AG04450 (cell line): ENCODE data around the gene ZMYND19. TPM values are rescaled to one million over a fixed set of nuclear protein-coding genes. Genes with fewer than 3 reads are reported as not detected.

ENCODE experiments used
- CTCF ChIA-PET: fragments of 300-600, 350-600 bp; formaldehyde crosslinking; extraction: SDS; loops from one replicate; lab custom pipeline; 2022; ENCODE audit warnings: antibody characterized with exemption, inconsistent platforms; lab: Charles Lee
- POLR2A ChIA-PET: fragments of 350-600 bp; formaldehyde crosslinking; extraction: SDS; loops from one replicate; lab custom pipeline; 2021; ENCODE audit warnings: antibody characterized with exemption, inconsistent platforms; lab: Yijun Ruan, JAX
- DNase-seq: peaks from one replicate; pipeline ENCODE4 v3.0.0-alpha.2; 2011; ENCODE audit warnings: low read depth, low spot score
- H3K27ac ChIP-seq: one replicate; pipeline ENCODE4 v1.5.1; 2012; ENCODE audit warnings: low read depth, low read length, control low read depth
- H3K27me3 ChIP-seq: one replicate; pipeline ENCODE4 v1.6.0; 2012; ENCODE audit warnings: low read length; ENCODE audit not compliant: control insufficient read depth, insufficient read depth
- H3K4me3 ChIP-seq: 2 replicates; pipeline ENCODE4 v1.5.1; 2011; ENCODE audit warnings: mild to moderate bottlenecking, low read depth, low read length, control low read depth
- H3K9me3 ChIP-seq: 2 replicates; pipeline ENCODE4 v1.5.1; 2012; ENCODE audit warnings: low read length; ENCODE audit not compliant: control insufficient read depth, insufficient read depth
- CTCF ChIP-seq: IDR thresholded peaks from 2 replicates; pipeline ENCODE4 v1.5.1; 2011; ENCODE audit warnings: low read depth, low read length, control low read depth, inconsistent platforms
- polyA plus RNA-seq: library from polyadenylated mRNA; depleted of rRNA; stranded (reverse); fragments of >200 nt; gene quantifications from 2 replicates; pipeline ENCODE4 v1.2.3, GENCODE V29; 2011

Gene ZMYND19
- polyA plus RNA-seq, 1 experiment: 11.4 TPM

GRCh38 chr9:137564817-137565411, 25.4 kb downstream of the ZMYND19 start:
- Histone ChIP-seq H3K27ac (no peak overlapping the region), H3K9me3 (no peaks in the 10 kb centered on the region), H3K4me3 (no peak overlapping the region), H3K27me3 (no peaks in the 10 kb centered on the region)
- ChIA-PET CTCF (no interaction called here), POLR2A (no interaction called here)
- DNase-seq: no peak
- TF ChIP-seq CTCF: no peak

- TF ChIP-seq CTCF: no peak
- POLR2A ChIA-PET: no interaction called here
- H3K27me3 ChIP-seq: no peaks in the 10 kb centered on the region
- no peak overlapping the region for H3K4me3 ChIP-seq
- H3K9me3 ChIP-seq: no peaks in the 10 kb centered on the region
- H3K27ac ChIP-seq: no peak overlapping the region
- no peak for DNase-seq
- CTCF ChIA-PET: no interaction called here
These were observed 26.2 kb downstream of the ZMYND19 start for GRCh38 chr9:137564134-137564533.

- ChIA-PET POLR2A (interaction anchor here (0.6 kb wide), 1 partner anchor 35 kb away, joined by 5 read pairs; no protein-coding TSS in a partner anchor), CTCF (no interaction called here)
- Histone ChIP-seq H3K27me3 (no peaks in the 10 kb centered on the region), H3K9me3 (no peaks in the 10 kb centered on the region), H3K27ac (no peak overlapping the region), H3K4me3 (no peak overlapping the region)
- no peak for DNase-seq
- no peak for TF ChIP-seq CTCF
These were observed 32.2 kb downstream of the ZMYND19 start for GRCh38 chr9:137558127-137558526.

- ChIA-PET CTCF (no interaction called here), POLR2A (no interaction called here)
- Histone ChIP-seq H3K27ac (no peak overlapping the region), H3K27me3 (no peaks in the 10 kb centered on the region), H3K4me3 (no peak overlapping the region), H3K9me3 (no peaks in the 10 kb centered on the region)
- no peak for TF ChIP-seq CTCF
- no peak for DNase-seq
These were observed 34.1 kb downstream of the ZMYND19 start for GRCh38 chr9:137556069-137556838.

- TF ChIP-seq CTCF: no peak
- ChIA-PET POLR2A (no interaction called here), CTCF (interaction anchor here (0.8 kb wide), 1 partner anchor 24 kb away, joined by 3 read pairs; no protein-coding TSS in a partner anchor)
- Histone ChIP-seq H3K4me3 (no peak overlapping the region), H3K27me3 (no peaks in the 10 kb centered on the region), H3K9me3 (no peaks in the 10 kb centered on the region), H3K27ac (no peak overlapping the region)
- no peak for DNase-seq
These were observed 35.1 kb downstream of the ZMYND19 start for GRCh38 chr9:137555179-137555578.
